NCI-H187 treated with DMSO at 0.1 percent for 48 hours (cell line): ENCODE data around the gene AIF1.

Experiments
- DNase-seq: peaks from one replicate; lab custom pipeline; 2025; lab: John Stamatoyannopoulos, UW

AIF1 gene

DNA sequence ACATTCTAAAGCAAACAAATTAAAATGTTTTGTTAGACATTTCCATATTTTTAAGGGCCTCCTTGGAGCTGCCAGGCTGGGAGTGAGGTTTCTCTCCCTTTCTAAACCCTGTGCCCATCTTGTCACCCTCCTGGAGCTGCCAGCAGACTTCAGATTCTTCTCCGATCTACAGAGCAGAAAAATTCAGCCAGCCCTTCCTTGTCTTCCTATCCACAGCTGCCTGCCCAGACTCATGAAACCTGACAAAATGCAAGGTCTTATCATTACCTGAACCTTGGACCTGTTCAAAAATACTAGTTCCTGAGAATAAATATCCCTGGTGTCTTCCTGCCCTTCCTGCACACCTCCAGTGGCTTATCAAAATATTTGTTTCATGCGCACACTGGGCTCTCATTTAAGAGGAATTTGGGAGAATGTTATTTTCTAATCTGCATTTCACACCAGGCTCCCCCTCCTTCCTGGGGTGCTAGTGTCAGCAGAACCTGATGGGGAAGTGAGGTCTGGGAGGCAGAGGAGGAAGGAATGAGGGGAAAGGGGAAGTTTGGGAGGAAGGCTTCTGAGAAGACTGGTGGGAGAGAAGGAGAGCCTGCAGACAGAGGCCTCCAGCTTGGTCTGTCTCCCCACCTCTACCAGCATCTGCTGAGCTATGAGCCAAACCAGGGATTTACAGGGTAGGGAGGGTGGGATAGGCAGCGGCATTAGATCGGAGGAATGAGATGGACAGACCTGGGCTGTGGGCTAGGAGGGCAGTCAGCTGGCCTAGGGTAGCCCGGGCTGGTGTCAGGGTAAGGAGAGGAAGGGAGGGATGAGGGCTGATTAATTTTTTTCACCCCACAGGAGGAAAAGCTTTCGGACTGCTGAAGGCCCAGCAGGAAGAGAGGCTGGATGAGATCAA, at the start of gene AIF1:
TSS of gene AIF1 (plus strand) at position 551 of the 895 bp plus-strand sequence. CDS start at position 647, 96 bp downstream.
- no peak for DNase-seq

DNA sequence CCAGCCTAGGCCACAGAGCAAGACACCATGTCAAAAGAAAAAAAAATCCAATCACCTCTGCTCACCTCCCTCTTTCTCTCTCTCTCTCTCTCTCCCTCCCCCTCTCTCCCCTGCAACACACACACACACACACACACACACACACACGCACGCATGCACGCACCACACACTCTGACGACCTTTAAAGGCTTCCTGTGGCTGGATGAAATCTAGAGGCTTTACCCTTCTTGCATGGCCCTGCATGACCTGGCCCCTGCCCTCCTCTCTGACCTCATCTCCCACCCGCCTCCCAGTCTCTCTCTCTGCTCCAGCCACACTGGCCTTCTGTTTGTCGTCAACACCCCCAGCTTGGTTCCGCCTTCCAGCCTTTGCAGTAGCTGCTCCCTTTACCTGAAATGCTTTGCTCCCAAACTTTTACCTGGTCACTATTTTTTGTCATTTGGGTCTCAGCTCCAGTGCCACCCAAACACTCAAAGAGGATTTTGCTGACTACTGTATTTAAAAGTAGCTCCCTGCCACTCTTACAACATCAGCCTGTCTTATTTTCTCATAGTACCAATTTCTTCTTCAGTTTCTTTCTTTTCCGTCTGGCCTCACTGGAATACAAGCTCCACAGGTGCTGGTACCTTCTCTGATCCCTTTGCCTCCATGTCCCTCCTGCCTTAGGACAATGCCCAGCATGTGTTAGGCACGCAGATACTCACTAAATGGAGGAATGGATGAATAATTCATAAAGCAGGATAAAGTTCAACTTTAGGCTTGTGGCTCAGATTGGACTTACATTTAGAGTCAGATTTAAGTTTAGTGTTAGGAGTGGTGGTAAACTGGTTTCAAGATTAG, 47.3 kb upstream of the AIF1 start:
- DNase-seq, result no peak

GRCh38 chr6:31568537-31568961, 46.5 kb upstream of the AIF1 start:
- no peak for DNase-seq

- DNase-seq, result no peak
Measured at GRCh38 chr6:31569861-31570536, 45.0 kb upstream of the AIF1 start.

DNA sequence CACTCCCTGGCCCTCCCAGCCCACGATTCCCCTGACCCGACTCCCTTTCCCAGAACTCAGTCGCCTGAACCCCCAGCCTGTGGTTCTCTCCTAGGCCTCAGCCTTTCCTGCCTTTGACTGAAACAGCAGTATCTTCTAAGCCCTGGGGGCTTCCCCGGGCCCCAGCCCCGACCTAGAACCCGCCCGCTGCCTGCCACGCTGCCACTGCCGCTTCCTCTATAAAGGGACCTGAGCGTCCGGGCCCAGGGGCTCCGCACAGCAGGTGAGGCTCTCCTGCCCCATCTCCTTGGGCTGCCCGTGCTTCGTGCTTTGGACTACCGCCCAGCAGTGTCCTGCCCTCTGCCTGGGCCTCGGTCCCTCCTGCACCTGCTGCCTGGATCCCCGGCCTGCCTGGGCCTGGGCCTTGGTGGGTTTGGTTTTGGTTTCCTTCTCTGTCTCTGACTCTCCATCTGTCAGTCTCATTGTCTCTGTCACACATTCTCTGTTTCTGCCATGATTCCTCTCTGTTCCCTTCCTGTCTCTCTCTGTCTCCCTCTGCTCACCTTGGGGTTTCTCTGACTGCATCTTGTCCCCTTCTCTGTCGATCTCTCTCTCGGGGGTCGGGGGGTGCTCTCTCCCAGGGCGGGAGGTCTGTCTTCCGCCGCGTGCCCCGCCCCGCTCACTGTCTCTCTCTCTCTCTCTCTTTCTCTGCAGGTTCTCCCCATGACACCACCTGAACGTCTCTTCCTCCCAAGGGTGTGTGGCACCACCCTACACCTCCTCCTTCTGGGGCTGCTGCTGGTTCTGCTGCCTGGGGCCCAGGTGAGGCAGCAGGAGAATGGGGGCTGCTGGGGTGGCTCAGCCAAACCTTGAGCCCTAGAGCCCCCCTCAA, 42.8 kb upstream of the AIF1 start, which contains the start of gene LTA:
TSS of gene LTA (plus strand) at position 249 of the 871 bp plus-strand sequence. CDS start at position 703, 454 bp downstream.
- no peak for DNase-seq

- no peak for DNase-seq
Measured at GRCh38 chr6:31573239-31574105, 41.6 kb upstream of the AIF1 start.

DNA sequence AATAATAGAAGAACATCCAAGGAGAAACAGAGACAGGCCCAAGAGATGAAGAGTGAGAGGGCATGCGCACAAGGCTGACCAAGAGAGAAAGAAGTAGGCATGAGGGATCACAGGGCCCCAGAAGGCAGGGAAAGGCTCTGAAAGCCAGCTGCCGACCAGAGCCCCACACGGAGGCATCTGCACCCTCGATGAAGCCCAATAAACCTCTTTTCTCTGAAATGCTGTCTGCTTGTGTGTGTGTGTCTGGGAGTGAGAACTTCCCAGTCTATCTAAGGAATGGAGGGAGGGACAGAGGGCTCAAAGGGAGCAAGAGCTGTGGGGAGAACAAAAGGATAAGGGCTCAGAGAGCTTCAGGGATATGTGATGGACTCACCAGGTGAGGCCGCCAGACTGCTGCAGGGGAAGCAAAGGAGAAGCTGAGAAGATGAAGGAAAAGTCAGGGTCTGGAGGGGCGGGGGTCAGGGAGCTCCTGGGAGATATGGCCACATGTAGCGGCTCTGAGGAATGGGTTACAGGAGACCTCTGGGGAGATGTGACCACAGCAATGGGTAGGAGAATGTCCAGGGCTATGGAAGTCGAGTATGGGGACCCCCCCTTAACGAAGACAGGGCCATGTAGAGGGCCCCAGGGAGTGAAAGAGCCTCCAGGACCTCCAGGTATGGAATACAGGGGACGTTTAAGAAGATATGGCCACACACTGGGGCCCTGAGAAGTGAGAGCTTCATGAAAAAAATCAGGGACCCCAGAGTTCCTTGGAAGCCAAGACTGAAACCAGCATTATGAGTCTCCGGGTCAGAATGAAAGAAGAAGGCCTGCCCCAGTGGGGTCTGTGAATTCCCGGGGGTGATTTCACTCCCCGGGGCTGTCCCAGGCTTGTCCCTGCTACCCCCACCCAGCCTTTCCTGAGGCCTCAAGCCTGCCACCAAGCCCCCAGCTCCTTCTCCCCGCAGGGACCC, 40.6 kb upstream of the AIF1 start:
- no peak for DNase-seq

- no peak for DNase-seq
Measured at GRCh38 chr6:31575335-31575901, 39.6 kb upstream of the AIF1 start, which contains the start of gene TNF. TNF (plus strand) TSS chr6:31575565; CDS start chr6:31575742, 177 bp downstream.

DNA sequence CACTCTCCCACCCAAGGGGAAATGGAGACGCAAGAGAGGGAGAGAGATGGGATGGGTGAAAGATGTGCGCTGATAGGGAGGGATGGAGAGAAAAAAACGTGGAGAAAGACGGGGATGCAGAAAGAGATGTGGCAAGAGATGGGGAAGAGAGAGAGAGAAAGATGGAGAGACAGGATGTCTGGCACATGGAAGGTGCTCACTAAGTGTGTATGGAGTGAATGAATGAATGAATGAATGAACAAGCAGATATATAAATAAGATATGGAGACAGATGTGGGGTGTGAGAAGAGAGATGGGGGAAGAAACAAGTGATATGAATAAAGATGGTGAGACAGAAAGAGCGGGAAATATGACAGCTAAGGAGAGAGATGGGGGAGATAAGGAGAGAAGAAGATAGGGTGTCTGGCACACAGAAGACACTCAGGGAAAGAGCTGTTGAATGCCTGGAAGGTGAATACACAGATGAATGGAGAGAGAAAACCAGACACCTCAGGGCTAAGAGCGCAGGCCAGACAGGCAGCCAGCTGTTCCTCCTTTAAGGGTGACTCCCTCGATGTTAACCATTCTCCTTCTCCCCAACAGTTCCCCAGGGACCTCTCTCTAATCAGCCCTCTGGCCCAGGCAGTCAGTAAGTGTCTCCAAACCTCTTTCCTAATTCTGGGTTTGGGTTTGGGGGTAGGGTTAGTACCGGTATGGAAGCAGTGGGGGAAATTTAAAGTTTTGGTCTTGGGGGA, 38.9 kb upstream of the AIF1 start:
- no peak for DNase-seq

GRCh38 chr6:31576897-31577578, 38.0 kb upstream of the AIF1 start:
- no peak for DNase-seq

- no peak for DNase-seq
Measured at GRCh38 chr6:31577579-31577966, 37.5 kb upstream of the AIF1 start.

DNA sequence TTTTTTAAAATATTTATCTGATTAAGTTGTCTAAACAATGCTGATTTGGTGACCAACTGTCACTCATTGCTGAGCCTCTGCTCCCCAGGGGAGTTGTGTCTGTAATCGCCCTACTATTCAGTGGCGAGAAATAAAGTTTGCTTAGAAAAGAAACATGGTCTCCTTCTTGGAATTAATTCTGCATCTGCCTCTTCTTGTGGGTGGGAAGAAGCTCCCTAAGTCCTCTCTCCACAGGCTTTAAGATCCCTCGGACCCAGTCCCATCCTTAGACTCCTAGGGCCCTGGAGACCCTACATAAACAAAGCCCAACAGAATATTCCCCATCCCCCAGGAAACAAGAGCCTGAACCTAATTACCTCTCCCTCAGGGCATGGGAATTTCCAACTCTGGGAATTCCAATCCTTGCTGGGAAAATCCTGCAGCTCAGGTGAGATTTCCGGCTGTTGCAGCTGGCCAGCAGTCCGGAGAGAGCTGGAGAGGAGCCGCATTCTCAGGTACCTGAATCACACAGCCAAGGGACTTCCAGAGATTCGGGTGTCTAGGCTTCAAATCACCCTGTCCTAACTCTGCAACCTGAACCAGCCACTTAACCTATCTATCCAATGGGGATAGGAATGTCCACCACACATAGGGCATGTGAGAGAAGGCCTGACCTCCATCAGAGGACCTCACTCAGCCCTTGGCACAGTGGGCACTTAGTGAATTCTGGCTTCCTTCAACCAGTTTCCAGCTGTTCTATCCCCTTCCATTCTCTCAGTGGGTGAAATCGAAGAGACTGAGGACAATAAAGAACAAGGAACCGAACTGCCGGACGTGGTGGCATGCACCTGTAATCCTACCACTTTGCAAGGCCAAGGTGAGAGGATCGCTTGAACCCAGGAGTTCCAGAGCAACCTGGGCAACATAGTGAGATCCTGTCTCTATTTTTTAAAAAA, 36.6 kb upstream of the AIF1 start:
- no peak for DNase-seq

GRCh38 chr6:31579119-31579505, 35.9 kb upstream of the AIF1 start:
- DNase-seq, result no peak

GRCh38 chr6:31579546-31580437, 35.2 kb upstream of the AIF1 start:
- DNase-seq, result no peak

GRCh38 chr6:31580438-31580740, 34.6 kb upstream of the AIF1 start:
- DNase-seq, result no peak
